Fibroblast of gingiva (primary cell): ENCODE measurements around the gene LRP11.
"Not testable (repeated sequence)": the region's sequence is repeated elsewhere in the genome, so short reads cannot be mapped to it uniquely, and the experiment has no call there.

Experiments used
- DNase-seq: peaks from one replicate; pipeline ENCODE4 v3.0.0-alpha.2; 2011; ENCODE audit warnings: low read depth

LRP11 gene

DNA sequence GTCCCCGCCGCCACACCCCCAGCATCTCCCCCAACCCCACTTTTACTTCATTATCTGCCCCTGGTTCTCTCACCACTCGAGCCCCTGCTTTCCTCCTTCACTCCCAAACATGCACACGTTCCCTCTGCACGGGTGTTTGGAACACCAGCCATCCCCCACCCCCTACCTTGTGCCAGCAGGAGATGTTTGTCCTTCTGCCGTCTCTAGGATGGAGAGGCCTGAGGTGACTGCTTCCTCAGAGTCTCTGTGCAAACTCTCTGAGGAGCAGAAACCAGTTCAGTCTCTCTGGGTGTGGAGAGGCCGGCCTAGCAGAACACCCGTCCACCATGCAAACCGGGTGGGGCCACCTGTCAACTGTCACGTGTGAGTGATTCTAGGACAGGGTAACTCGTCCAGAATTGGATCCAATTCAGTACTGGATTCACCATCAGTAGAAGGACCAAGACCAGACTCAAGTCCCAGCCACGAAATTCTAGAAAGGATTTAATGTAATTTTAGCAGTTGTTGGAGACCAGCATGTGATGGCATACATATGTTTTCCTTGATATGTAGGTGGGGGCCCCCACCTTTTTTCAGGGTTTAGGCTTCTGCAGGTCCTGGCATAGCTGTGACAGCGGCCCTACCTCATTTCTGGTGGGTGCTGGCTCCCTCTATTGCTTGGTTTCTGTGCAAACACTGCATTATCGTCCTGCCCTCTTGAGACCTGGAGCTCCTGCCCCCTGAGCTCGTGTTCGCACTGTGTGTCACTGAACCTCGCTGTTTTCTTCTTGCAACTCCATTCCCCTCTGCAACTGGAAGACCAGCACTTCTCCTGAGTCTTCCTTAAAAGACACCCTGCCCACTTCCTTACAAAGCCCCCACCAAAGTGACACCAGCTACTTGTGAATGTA lies 33.9 kb upstream of the LRP11 start, which contains the start of gene RAET1E:
RAET1E (minus strand) TSS at position 259 of the 890 bp plus-strand sequence. CDS start 7,212 bp downstream, outside the sequence.
- DNase-seq = no peak

DNA sequence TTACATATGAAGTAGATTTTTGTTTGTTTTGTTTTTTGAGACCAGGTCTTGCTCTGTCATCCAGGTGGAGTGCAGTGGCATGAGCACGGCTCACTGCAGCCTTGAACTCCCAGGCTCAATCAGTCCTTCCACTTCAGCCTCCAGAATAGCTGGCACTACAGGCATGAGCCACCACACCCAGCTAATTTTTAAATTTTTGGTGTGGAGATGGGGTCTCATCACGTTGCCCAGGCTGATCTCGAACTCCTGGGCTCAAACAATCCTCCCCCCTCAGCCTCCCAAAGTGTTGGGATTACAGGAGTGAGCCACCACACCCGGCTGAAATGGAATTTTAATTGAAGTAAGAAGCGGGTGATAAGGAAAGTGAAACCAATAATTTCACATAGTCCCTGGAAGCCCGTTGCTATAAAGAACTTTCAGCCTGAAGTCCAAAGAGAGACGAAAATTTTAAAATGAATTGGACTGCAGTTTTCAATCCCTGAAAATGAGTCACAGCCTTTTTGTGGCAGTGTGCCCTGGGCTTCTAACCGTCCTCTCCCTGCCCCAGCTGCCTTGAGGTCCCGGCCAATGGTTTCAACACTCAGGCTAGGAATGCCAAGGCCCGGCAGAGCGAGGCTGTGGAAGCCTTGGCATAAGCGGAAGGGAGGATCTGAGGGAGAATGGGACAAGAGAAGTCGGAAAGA lies 33.0 kb upstream of the LRP11 start:
- DNase-seq = peak; percentile 97

DNA sequence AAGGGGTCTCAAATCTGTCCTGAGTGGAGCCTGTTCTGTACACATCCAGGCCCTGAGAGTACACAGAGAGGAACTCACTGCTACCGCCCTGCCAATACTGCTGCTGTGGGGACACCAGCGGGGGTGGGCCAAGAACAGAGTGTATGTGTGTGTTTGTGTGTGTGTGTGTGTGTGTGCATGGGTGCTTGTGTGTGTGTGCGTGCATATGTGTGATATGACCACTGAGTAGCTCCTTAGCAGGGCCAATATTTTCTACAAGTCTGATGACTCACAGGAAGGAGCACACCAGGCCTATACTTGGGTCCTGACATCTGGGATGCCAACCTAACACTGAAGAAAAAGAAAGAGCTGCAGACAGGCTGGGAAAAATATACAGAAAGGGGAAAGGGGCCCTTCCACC lies 32.3 kb upstream of the LRP11 start:
- no peak for DNase-seq

DNA sequence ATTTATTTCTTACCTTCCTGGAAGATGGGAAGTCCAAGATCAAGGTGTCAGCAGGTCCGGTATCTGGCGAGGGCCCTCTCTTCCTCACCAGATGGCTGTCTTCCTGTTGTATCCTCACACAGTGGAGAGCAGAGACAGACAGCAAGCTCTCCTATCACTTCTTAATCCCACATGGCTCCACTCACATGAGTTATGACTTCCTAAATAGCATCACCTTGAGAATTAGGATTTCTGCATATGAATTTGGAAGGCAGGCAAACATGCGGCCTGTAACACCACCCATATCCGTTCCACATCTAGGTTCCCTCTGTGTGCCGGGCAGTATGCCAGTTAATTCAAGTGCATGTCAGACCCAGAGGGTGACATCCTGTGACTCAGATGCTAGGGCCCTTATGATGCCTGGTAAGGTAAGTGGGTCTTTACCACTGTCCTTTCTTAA lies 31.7 kb upstream of the LRP11 start:
- peak; percentile 63 for DNase-seq

DNA sequence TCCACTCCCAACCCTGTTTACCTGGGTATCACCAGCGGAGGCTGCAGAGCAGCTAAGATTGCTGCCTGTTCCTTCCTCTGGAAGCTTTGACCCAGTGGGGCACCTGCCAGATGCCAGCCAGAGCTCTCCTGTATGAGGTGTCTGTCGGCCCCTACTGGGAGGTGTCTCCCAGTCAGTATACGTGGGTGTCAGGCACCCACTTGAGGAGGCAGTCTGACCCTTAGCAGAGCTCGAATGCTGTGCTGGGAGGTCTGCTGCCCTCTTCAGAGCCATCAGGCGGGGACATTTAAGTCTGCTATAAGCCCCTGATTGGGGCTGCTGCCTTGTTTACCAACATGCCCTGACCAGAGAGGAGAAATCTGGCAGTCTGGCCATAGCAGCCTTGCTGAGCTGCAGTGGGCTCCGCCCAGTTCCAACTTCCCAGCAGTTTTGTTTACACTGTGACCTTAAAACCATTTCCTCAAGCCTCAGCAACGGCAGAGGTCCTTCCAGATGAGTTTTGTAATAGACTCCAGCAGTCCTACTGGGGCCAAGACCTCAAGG lies 31.0 kb upstream of the LRP11 start:
- DNase-seq = peak; percentile 90

- not testable (repeated sequence) for DNase-seq
Observed at GRCh38 chr6:149891864-149892263, 27.7 kb upstream of the LRP11 start.

GRCh38 chr6:149891259-149891658 lies 27.1 kb upstream of the LRP11 start:
- no peak for DNase-seq

- no peak for DNase-seq
Observed at GRCh38 chr6:149890629-149891045, 26.5 kb upstream of the LRP11 start.

GRCh38 chr6:149889326-149889725 lies 25.2 kb upstream of the LRP11 start:
- DNase-seq = no peak

GRCh38 chr6:149888659-149889058 lies 24.5 kb upstream of the LRP11 start:
- DNase-seq = peak; percentile 36

GRCh38 chr6:149888093-149888492 lies 23.9 kb upstream of the LRP11 start:
- DNase-seq = no peak

- peak; percentile 59 for DNase-seq
Observed at GRCh38 chr6:149887343-149887742, 23.2 kb upstream of the LRP11 start.

DNA sequence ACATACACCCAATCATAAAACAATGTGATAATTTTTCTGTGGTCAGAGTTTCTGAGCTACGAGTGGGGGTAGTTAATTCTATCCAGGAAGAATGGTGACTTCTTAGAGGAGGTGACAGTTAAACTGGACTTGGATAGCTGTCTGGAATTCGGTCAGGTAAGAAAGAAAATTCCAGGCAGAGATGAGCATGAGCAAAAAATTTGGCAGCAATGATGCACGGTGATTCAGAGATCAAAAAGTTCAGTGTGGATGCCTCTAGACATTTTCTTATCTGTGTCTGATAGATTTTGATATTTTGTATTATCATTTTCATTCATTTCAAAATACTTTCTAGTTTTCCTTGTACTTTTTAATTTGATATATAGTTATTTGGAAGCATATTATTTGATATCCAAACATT lies 21.7 kb upstream of the LRP11 start:
- DNase-seq = no peak

DNA sequence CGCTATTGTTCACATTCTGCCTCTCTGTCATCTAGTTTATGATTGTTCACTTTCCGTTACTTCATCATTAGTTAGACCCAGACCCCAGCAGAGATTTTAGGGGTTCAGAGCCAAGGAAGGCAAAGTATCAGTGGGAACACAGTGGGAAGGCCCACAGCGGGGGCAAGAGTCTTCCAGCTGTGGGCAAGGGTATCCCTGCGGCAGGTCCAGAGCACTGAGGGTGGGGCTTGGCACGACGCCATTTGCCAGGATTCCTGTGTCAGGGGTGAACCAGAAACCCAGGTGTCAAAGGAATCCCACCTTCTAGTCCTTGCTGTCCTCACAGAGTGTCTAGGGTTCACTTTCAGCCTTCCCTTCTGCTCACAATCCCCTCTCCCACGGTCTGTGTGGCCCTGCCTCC lies 20.5 kb upstream of the LRP11 start:
- DNase-seq = no peak

DNA sequence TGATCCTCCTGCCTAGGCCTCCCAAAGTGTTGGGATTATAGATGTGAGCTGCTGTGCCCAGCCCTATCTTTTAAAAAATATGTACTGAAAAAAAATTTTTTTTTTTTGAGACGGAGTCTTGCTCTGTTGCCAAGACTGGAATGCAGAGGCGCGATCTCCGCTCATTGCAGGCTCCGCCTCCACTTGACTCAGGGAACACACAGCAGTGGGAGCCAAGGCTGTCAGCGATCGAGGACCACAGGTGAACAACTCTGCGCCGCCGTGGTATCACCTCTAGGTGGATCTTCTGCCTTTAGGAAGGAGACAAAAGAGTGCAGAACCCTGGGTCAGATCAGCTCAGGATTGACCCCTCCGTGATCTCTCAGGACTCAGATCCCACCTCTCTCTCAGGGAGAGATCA lies 20.1 kb upstream of the LRP11 start:
- DNase-seq = no peak

DNA sequence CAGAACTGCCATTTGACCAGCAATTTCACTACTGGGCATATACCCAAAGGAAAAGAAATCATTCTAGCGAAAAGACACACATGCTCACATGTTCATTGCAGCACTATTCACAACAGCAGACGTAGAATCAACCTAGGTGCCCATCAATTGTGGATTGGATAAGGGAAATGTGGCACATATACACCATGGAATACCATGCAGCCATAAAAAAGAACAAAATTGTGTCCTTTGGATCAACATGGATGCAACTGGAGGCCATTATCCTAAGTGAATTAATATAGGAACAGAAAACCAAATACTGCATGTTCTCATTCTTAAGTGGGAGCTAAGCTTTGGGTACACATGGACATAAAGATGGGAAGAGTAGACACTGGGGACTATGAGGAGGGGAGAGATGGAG lies 17.7 kb upstream of the LRP11 start:
- DNase-seq = no peak

GRCh38 chr6:149881066-149881766 lies 17.1 kb upstream of the LRP11 start:
- DNase-seq = no peak

DNA sequence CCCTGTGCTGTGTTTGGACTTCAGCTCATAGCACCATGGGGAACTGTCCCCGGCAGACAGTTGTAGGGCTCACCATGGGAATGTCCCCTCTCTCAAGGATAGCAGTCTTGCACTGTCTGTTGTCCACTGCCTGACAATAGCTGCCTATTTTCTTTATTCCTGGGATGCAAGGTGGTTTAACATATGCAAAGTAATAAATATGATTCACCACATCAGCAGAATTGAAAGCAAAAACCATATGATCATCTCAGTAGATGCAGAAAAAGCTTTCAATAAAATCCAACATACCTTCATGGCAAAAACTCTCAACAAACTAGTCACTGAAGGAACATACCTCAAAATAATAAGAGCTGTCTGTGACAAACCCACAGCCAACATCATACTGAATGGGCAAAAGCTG lies 13.5 kb upstream of the LRP11 start:
- DNase-seq = no peak

DNA sequence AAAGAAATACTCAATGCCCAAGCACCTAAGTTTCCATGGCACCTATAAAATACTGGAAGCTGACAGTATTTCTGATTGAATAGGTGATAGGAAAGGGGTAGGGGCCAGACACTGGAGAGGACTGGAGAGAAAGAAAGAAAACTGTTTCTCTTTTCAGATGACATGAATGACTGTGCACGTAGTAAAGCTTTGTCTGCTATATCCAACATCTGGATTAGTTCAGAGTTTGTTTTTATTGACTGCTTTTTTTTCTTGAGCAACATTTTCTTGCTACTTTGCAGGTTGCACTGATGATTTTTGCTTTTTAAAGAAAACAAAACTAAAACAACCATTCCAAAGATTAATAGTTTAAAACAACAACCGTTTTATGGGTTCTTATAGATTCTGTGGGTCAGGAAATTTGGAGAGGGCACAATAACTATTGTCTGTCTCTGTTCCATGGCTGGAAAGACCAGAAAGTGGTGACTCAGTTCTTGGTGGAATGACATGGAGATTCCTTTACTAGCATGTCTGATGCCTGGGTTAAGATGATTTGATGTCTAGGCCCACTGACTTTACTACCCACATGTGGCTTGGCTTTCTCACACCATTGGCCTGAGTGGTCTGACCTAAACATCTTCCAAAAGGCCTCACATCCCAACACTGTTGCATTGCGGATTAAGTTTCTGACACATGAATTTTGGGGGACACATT lies 12.2 kb upstream of the LRP11 start:
- no peak for DNase-seq

DNA sequence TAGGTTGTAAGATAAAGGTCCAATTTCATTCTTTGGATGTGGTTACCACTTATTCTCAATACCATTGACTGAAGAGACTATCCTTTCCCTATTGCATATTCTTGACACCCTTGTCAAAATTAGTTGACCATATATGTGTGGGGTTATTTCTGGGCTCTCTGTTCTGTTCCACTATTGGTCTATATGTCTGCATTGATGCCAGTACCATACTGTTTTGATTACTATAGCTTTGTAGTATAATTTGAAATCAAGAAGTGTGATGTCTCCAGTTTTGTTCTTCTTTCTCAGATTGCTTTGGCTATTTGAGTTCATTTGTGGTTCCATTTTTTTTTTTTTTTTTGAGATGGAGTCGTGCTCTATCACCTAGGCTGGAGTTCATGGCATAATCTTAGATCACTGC lies 8.1 kb upstream of the LRP11 start:
- no peak for DNase-seq

GRCh38 chr6:149871182-149871581 lies 7.0 kb upstream of the LRP11 start:
- DNase-seq = no peak
